ENCODE data around the gene SAP30.

Gene SAP30, protein sequence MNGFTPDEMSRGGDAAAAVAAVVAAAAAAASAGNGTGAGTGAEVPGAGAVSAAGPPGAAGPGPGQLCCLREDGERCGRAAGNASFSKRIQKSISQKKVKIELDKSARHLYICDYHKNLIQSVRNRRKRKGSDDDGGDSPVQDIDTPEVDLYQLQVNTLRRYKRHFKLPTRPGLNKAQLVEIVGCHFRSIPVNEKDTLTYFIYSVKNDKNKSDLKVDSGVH

DNA sequence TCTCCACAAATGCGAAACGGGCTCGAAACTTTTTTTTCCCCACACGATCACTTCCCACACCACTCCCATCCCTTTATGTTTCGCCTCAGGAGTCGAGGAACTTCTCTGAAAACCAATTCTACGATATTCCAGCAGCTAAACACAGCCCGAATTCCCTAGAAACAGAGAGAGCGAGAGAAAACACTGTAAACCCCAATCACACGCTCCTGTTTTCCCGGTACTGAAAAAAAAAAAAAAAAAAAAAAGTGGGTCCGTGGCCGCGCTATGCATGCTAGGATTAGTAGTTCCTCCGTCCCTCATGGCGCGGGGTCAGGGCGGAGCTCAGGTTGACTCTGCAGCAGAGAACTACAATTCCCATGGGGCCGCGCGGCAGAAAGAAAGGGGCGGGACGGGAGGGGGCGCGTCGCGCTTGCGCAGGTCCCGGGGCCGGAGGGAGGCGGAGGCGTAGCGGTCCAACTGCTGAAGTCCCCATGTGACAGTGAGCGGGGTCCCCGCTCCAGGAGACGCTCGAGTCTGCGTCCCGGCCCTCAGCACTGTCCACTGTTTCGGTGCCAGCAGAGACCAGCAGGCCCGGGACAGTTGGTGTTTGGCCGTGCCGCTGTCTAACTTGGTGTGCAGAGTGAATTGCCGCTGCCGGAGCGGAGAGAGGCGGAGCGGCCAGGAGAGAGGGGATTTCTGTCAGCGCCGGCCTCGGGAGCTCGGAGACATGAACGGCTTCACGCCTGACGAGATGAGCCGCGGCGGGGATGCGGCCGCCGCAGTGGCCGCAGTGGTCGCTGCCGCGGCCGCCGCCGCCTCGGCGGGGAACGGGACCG lies at the start of gene SAP30:
Gene SAP30, plus strand, starts transcription at position 478 of the 815 bp plus-strand sequence. Its CDS starts 229 bp downstream, at position 707.
- DNase-seq = peak; percentile 97

DNA sequence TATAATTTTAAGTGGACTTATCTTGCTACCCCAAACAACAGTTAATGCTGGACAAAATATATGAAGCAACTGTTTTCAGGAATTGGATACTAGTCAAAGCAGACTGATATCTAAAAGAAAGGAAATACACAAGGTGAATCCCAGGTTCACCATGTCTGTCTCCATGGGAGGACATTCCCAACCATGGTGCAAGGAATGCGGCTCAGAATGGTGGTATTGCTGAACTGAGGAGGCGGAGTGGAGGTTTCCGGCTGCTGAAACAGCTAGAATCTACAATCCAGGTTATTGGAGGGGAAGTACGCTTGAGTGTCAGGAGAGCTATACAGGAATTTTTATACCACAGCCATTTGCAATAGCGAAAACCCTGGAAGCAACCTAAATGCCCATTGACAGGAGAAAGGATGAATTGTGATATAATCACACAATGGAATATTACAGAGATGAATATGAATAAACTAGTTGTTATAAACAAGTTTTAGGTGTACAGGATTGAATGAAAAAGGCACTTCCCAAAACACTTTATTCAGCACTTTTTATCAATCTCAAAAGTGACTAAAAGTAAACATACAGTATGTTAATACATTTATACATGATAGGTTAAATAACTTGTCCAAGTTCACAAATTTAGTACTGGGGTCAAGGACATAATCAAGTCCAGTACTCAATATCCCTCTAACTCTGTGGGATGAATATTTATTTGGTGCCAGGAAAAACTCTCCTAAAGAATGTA lies 45.6 kb upstream of the SAP30 start:
- peak; percentile 16 for DNase-seq

DNA sequence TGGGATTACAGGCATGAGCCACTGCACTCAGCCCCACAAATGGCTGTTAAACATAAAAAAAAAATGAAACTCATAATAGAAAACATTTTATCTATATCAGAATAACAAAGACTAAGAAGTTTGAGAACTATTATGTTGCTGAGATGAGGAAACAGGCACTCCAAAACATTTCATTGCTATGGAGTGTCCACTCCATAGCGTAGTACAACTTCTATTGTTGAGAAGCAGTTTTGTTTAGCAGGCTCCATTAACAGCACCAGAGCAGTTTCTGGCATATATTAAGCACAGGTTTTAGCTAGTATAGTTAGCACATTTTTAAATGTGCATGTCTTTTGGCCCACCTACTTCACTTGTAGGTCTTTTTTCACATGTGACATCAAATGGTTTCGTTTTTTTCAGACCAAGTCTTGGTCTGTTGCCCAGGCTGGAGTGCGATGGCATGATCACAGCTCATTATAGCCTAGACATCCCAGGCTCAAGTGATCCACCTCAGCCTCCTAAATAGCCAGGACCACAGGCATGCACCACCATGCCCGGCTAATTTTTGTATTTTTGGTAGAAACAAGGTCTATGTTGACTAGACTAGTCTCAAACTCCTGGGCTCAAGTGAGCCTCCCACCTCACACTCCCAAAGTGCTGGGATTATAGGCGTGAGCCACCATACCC lies 42.4 kb upstream of the SAP30 start:
- DNase-seq = no peak

DNA sequence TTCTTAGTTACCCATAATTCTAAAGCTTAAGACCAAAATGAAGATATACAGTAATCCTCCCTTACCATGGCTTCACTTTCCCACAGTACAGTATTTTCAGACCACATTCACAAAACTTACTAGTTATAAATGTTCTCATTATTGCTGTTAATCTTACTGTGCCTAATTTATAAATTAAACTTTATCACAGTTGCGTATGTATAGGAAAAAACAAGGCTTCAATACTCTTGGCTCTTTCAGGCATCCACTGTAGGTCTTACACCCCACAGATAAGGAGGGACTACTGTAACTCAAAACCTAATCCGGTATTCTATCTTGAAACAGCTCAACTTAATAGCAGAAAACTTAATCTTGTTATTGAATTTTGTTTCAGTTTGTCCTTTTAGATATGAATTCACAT lies 40.2 kb upstream of the SAP30 start:
- no peak for DNase-seq

DNA sequence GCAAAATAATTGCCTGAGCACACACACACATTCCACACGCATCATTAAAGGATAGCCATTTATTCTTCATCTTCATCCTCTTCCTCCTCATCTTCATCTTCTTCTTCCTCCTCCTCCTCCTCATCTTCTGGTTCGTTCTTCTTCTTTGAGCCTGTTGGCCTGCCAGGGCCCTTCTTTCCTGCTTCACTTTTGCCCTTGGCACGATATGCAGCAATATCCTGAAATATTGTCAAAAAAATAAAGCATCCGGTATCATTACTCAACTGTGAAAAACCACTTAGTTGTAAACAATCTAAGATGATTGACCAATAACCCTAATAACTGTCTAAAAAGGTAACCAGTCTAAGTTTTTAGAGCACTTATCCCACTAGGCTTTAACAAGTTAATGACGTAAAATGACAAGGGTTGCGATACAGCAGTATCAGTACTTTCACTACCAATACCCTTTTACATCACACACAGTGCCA lies 38.7 kb upstream of the SAP30 start:
- DNase-seq = no peak

DNA sequence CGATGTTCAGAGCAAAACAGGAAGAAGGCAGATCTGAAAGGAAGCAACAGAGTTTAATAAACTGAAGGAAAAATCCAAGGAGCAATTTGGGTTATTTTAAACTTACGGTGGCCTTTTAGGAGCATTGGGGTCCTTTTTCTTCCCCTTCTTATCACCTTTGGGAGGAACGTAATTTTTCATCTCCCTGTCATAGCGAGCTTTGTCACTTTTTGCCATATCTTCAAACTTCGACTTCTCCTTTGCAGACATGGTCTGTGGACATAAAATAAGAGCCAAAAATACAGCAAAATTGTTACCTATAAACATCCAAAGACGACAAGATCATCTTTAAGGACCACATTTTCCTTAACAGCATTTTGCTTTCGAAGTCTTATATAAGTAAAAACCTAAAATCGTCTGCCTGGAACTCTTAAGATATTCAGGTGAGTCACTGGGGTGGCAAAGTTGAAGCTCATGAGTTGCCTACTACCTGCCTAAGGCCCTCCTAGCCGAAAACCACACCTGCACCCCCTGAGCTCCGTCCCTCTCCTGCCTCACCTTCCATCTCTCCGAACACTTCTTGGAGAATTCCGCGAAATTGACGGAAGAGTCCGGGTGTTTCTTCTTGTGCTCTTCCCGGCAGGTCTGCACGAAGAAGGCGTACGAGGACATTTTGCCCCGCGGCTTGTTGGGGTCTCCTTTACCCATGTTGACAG lies 37.6 kb upstream of the SAP30 start:
- DNase-seq = peak; percentile 52

DNA sequence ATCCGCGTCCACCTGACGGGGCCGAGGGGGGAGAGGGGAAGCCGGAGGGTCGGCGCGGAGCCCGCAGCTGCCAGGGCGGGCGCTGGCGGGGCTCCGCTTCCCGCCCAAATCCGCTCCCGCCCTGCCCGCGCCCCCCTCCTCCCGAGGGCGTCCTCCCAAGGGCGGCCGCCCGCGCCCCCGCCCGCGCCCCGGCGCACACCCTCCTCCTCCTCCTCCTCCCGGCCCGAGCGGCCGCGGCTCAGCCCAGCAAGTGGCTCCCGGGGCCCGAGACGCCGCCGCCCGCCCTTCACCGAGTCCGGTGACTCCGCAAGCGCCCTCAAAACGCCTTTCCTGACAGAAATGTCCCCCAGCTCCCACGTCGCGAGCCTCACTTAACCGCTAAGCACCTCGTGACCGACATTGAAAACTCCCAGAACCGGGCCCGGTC lies 37.1 kb upstream of the SAP30 start:
- DNase-seq = peak; percentile 52

DNA sequence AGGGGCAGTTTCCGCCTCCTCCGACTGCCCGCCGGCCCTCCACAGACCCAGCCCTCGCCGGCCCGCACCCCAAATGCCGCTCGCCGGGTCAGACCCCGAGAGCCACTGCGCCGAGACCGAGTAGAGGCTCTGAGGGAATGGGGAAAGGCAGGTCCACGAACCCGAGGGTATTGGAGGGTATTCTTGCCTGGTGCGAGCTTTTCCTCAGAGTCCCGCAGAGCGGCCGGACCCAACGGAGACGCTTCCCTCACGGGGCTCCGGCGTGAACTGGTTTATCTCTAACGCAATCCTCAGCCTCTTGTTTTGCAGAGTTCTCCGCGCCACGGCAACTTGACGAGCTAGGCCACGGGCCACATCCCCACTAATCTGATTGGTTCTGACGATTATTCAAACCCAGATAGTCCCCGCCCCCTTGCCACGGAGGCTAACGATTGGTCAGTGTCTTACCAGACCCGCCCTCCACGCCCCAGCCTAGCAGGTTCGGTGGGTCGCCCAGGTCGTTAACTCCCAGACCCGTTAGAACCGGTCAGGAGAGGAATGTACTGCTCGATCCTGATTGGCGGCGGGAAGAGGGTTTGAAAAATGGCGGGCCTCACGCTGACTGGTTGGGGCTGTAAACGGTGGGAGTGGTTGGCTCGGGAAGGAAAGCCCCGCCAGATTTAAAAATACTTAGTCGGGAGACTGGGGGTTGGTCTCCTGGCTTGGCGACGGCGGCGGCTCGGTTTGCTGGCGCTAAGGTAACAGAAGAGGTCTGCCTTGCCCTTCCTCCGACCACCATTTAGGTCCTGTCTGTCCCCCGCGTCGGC lies 36.5 kb upstream of the SAP30 start, which contains the start of gene HMGB2:
Gene HMGB2, minus strand, starts transcription at position 274 of the 806 bp plus-strand sequence. CDS start 709 bp downstream, outside the sequence.
- DNase-seq = peak; percentile 99

DNA sequence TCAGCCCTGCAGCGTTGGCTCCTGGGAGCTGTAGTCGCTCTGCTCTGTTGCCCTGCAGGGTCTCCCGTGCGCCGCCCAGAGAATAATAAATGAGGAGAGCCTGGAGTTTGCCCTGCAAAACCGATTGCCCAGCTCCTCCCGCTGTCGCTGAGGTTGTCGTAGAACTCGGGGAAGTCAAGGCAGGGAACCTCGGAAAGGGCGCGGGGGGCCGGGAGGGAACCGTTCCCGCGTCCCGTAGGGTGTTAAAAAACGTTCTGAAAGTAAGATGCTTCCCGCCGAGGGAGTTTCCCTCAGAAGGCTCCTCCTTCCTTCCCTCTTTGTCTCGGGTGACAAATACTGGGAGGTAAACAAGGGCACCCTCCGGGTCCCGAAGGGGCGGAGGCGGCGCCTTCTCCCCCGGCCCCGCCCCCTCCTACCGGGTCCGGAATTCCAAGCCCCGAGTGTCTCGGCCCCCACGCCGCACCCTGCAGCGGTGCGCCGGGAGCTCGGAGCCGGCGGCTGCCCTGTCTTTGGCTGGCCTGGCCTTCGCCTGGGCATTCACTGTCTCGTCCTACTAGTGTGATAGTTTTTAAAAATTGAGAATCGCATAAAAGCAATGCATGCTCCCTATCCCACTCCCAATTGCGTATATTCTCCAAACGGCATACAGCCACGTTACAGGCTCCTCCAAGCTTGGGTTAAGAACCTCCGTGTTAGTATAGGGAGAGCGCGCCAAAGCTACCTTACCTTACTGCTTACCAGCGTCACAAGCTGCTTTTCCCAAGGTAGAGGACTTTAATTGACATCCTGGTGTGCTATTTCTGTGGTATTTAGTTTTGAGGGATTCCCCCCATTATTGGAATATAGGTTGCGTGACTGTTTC lies 35.6 kb upstream of the SAP30 start:
- peak; percentile 89 for DNase-seq

DNA sequence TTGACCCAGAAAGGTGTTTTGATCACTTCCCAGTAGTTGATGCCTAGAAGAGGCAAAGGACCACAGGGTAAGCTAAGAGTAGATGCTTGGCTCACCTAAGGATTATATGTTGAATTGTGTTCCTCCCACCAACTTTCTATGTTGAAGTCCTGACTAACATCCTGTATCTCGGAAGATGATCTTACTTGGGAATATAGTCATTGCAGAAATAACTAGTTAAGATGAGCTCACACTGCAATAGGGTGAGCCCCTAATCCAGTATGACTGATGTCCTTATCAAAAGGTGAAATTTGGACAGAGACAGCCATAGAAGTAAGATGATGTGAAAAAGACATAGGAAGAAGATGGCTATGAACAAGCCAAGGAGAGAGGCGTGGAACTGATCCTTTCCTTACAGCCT lies 33.3 kb upstream of the SAP30 start:
- no peak for DNase-seq

DNA sequence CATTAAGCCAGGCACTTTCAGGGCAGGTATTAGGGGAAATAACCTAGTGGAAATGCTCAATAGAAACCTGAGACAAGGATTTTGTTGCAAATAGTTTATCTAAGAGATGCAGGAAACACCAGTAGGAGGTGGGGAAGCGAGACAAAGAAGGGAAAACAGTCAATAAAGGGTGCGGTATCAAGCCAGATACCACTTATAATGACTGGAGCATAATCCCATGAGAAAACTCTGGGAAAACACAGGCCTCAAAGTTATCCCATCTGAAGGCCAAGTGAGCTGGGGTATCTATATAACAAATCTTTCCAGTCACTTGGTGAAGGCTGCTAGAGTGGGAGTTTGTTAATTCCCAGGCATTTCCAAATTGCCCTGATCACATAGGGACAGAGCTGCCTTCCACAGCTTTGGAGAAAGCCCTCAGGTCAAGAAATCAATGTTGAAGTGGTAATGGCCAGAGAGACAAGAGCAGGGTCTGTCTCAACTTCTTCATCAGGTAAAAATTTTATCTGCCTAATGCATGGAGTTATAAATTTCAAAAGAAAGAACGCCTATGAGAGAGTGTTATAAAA lies 26.8 kb upstream of the SAP30 start:
- DNase-seq = no peak

DNA sequence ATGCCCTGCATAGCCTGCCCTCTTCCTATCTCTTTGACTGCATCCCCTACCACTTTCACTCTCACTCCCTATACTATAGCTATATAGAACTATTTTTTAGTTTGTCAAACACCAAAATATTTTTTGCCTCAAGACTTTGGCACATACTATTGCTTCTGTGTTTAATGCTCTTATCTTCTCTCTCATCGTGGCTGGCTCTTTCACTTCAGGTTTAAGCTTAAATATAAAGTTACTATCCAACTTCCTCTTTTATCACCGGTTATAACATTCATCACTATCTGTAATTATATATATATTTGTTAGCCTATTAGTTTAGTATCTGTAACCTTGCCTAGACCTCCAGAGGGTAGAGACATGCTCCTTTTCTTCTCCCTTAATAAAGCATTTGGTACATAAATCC lies 25.1 kb upstream of the SAP30 start:
- no peak for DNase-seq

DNA sequence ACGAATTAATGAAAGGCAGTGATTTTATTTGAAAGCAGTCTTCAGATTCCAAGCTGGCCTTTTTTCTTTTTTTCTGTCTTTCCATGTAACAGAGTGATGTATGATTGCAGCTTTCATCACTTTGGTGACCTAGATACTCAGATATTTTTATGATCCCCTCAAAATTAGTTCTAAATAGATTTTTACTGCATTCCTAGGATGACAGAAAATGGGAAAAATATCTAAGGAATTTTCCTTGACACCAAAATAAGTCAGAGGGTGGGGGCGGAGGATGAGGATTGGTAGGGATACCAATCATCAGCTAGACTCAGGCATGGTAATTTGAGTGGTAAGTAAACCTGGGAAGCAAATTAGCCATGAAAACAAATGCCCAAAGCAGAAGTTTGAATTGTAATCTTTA lies 24.7 kb upstream of the SAP30 start:
- no peak for DNase-seq

DNA sequence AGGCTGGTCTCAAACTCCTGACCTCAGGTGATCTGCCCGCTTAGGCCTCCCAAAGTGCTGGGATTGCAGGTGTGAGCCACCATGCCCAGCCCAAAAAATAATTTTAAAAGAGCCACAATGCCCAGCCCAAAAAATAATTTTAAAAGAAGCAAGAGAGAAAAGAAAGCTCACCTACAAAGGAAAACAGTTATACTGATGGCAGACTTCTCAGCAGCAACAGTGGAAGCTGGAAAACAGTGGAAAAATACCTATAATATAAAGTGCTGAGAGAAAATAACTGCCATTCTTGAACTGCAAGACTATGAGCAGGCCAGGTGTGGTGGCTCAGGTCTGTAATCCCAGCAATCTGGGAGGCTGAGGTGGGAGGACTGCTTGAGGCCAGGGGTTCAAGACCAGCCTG lies 23.3 kb upstream of the SAP30 start:
- no peak for DNase-seq

DNA sequence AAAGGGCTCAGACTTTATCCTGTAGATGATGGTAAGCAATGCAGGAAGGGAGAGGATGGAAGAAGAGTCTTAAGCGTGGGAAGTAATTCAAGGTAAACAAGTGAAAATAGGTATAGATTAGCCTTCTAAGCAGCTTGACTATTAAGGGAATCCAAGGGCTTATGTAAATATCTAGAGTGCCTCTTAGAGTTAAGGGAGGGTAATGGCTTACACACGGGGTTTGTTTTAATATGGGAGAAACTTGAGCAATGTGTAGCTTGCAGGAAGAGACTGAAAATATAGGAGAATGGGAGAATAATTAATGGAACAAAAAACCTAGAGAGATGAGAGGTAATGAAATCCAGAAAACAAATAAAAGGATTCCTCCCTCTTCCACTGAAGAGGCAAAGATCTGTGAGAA lies 12.8 kb upstream of the SAP30 start:
- DNase-seq = peak; percentile 5

DNA sequence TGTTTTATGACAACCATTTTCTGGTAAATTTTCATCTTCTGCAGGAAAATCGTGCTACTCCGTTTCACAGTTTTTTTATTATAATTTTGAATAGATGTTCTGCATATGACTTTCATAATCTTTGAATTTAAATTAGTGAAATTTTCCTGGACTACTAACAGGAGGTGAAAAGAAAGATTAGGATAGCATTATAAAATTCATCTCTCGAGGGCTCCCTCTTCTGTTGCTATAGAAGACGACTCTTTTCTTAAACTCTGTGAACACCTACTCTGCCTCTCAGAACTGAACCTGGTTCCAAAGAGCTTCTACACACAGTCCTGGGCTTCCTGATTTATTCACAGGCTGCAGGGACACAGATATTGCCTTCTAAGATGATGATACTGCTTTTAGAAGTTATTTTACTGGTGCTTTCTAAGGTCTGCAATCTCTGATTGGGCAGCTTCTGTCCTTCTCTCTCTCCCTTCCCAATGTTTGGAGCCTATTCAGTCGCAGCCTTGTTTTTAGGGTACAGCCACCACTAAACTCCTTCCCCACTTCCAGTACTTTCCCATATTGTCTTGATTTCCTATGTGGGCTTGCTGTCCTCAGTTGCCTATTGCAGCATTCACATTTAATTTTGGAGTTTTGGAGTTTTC lies 10.1 kb upstream of the SAP30 start:
- no peak for DNase-seq

DNA sequence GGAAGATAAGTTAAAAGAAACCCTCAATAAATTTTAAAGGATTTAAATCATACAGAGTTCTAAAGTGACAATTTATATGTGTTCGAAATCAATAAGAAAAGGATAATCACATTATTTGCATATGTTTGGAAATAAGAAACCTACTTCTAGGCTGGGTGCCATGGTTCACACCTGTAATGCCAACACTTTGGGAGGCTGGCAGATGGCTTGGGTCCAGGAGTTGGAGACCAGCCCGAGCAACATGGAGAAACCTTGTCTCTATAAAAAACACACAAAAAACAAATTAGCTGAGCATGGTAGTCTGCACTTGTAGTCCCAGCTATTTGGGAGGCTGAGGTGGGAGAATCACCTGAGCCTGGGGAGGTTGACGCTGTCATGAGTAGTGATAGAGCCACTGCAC lies 8.1 kb upstream of the SAP30 start:
- DNase-seq = no peak

DNA sequence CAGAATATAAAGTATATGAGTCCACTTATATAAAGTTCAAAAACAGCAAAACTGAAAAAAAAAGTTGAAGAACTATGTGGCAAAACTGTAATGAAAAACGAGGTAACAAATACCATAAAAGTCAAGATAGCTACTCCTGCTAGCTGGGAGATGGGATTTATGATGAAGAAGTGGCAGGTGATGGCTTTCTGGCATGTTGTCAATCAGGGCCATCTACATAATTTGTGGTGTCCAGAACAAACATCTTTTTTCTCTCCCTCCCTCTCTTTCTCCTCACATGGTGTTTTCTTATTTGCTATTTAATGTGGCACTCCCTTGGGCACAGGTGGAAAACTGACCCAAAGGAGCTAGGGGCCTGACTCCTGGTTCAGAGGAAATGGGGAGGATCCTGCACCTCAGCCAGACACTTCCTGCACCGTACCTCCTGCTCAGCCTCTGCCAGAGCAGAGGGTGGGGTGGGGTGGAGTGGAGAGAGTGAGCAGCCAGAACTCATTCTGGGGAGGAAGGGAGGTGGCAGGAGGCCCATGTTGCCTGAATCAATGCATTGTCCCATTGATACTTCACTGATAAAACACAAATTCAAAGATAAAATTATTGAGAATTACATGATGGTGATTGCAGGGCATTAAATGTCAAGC lies 5.3 kb upstream of the SAP30 start:
- DNase-seq = no peak

DNA sequence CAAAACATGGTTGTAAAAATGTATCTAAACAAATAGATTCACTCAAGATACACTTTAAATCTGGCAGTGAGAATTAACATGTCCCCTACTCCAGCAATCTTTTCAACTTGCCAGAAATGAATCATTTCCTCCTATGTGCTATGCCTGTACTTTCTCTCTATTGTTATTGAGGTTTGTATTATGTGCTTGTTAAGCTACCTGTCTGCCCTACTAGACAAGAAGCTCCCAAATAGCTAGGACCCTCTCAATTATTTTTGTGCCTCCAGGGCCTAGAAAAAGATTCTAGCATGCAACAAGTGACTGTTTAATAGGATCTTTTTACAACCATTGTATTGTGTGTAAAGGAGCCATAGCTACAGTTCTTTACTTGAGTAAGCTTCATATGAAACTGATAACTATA lies 3.5 kb upstream of the SAP30 start:
- no peak for DNase-seq

All from NCI-H146 (cell line).